ENCODE data around the gene SEPTIN8. TPM values are rescaled to one million over a fixed set of nuclear protein-coding genes. Genes with fewer than 3 reads are reported as not detected.

The SEPTIN8 gene
- total RNA-seq, 4 donors from 2014 or later, result 31.9 to 44.9 (median 38.3) TPM

- no peaks in the 10 kb centered on the region for H3K36me3 ChIP-seq
- no peak overlapping the region for H3K4me3 ChIP-seq
- H3K9me3 ChIP-seq, result no peaks in the 10 kb centered on the region
- intact Hi-C loops (cut with DNase I), result no loop called here
- peaks cover 0 to 25% (median 0%) of the 10 kb centered on the region in 4 donors for H3K27me3 ChIP-seq
- DNase-seq, result no peak
- TF ChIP-seq POLR2A (IDR thresholded peaks at IDR 0.05), result no peak
- TF ChIP-seq CTCF (IDR thresholded peaks at IDR 0.05), result no peak
- no peak overlapping the region for H3K27ac ChIP-seq
- WGBS, 2 donors, result 55 to 79% methylated on average over 1 of the region's 1 CpG
- peaks cover 0 to 21% (median 5%) of the 10 kb centered on the region in 3 donors for H3K4me1 ChIP-seq
Measured at GRCh38 chr5:132739232-132739631, 37.8 kb downstream of the SEPTIN8 start.

- TF ChIP-seq POLR2A (IDR thresholded peaks at IDR 0.05), result no peak
- TF ChIP-seq CTCF (IDR thresholded peaks at IDR 0.05), result no peak
- Histone ChIP-seq H3K36me3 (peaks cover 0 to 7% (median 0%) of the 10 kb centered on the region in 3 donors), H3K27ac (peak overlapping the region in 2 of 4 donors; percentile 84 to 85), H3K4me3 (peak overlapping the region in 2 of 4 donors; percentile 81 to 92), H3K4me1 (peaks cover 0 to 21% (median 5%) of the 10 kb centered on the region in 3 donors), H3K9me3 (no peaks in the 10 kb centered on the region), H3K27me3 (peaks cover 0 to 19% (median 0%) of the 10 kb centered on the region in 4 donors)
- DNase-seq, result no peak
- 72 to 76% methylated on average over 9 of the region's 9 CpGs for WGBS, 2 donors
- intact Hi-C loops (cut with DNase I), result no loop called here
Measured at GRCh38 chr5:132737982-132738681, 38.9 kb downstream of the SEPTIN8 start.

GRCh38 chr5:132736853-132737833 lies 39.9 kb downstream of the SEPTIN8 start, which contains the start of gene KIF3A:
KIF3A (minus strand) TSS chr5:132737546; CDS start chr5:132737419, 127 bp downstream.
- whole genome bisulfite sequencing, 2 donors, result 1 to 3% methylated on average over 13 to 20 of the region's 81 CpGs
- H3K36me3 ChIP-seq, result peaks cover 0 to 7% (median 0%) of the 10 kb centered on the region in 3 donors
- H3K9me3 ChIP-seq, result no peaks in the 10 kb centered on the region
- H3K27ac ChIP-seq, result peak within 1 kb of the TSS; percentile 63 to 85 (median 80)
- peak in 2 of 4 donors; percentile 12 to 47 for TF ChIP-seq POLR2A (IDR thresholded peaks at IDR 0.05)
- peak in 5 of 6 experiments; percentile 18 to 50 (median 22) for TF ChIP-seq CTCF (IDR thresholded peaks at IDR 0.05)
- H3K27me3 ChIP-seq, result peaks cover 0 to 9% (median 0%) of the 10 kb centered on the region in 4 donors
- peak within 1 kb of the TSS; percentile 72 to 92 (median 82) for H3K4me3 ChIP-seq
- DNase-seq, result peak; percentile 70
- H3K4me1 ChIP-seq, result peaks cover 0 to 21% (median 5%) of the 10 kb centered on the region in 3 donors
- intact Hi-C loops (cut with DNase I), result no loop called here

- intact Hi-C loops (cut with DNase I), result no loop called here
Measured at GRCh38 chr5:132734687-132735086, 42.4 kb downstream of the SEPTIN8 start.

More at GRCh38 chr5:132734687-132735086, 42.4 kb downstream of the SEPTIN8 start:
- Histone ChIP-seq H3K27ac (no peak overlapping the region), H3K4me3 (no peak overlapping the region), H3K36me3 (peaks cover 0 to 13% (median 0%) of the 10 kb centered on the region in 3 donors), H3K9me3 (no peaks in the 10 kb centered on the region), H3K27me3 (no peaks in the 10 kb centered on the region), H3K4me1 (peaks cover 0 to 21% (median 5%) of the 10 kb centered on the region in 3 donors)
- 87 to 89% methylated on average over 2 of the region's 2 CpGs for WGBS, 2 donors
- TF ChIP-seq CTCF (IDR thresholded peaks at IDR 0.05) (no peak), POLR2A (IDR thresholded peaks at IDR 0.05) (no peak)
- DNase-seq, result no peak
